ENCODE measurements around the gene SPATA6L. TPM values are rescaled to one million over a fixed set of nuclear protein-coding genes. Genes with fewer than 3 reads are reported as not detected.

Gene SPATA6L
- total RNA-seq, 1 experiment from 2014 or later: 2.4 TPM

DNA sequence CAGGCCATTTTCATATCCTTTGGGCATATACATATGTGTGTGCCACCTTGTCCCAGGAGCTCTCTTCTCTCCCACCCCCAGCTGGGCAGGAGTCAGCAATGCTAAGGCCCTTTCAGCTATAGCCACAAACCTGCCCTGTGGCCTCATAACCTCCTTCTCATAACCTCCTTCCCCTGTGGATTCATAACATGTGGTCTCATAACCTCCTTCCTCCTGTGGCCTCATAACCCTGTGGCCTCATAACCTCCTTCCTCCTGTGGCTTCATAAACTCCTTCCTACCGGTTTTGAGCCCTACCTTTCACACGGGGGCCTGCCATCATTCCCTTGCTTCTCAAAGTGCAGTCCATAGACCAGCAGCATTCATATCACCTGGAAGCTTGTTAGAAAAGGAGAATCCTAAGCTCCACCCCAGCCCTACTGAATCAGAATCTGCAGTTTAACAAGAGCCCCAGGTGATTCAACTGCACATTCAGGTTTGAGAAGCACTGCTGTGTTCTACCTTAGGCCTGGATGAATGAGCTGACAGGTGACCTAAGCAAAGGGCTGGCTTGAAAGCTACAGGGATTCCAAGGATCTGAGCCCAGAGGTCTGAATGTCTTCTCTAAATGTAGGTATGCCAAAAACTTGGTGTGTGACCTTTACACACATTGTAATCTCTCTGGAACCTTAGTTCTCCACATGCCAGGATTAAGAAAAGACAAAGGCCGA, 46.1 kb downstream of the SPATA6L start:
- no peaks in the 10 kb centered on the region for H3K27me3 ChIP-seq (replicated peaks; ENCODE audit: control insufficient read depth, insufficient read depth, low read length)
- Mint-ChIP-seq H3K9me3 (ENCODE audit: unreplicated experiment) (no peaks in the 10 kb centered on the region), H3K27ac (ENCODE audit: unreplicated experiment) (peak overlapping the region; percentile 14), H3K4me1 (ENCODE audit: low read depth, unreplicated experiment) (peaks cover 7% of the 10 kb centered on the region), H3K27me3 (ENCODE audit: insufficient read depth, unreplicated experiment) (no peaks in the 10 kb centered on the region), H3K4me3 (ENCODE audit: unreplicated experiment) (no peak overlapping the region), H3K36me3 (ENCODE audit: insufficient read depth, unreplicated experiment) (no peaks in the 10 kb centered on the region)
- H3K4me3 ChIP-seq (ENCODE audit: low read depth, low read length): no peak overlapping the region
- H3K4me1 ChIP-seq: no peaks in the 10 kb centered on the region; the same call in 1 of the 2 replicates
- H3K36me3 ChIP-seq (ENCODE audit: control insufficient read depth, insufficient read depth, low read length): no peaks in the 10 kb centered on the region
- no TSS peak for BruUV-seq (replicated peaks)
- ChIA-PET POLR2A (no interaction called here), CTCF (no interaction called here)
- H3K9me3 ChIP-seq: no peaks in the 10 kb centered on the region
- TF ChIP-seq CTCF (IDR thresholded peaks at IDR 0.05; ENCODE audit: insufficient read depth in 1 of 2, low read depth in 1 of 2, low read length in 1 of 2, severe bottlenecking in 1 of 2, unreplicated experiment in 1 of 2): no peak
- peak in 1 of 2 experiments; percentile 9 for DNase-seq
- intact Hi-C loops (cut with micrococcal nuclease; ENCODE audit: unreplicated experiment): no loop called here

DNA sequence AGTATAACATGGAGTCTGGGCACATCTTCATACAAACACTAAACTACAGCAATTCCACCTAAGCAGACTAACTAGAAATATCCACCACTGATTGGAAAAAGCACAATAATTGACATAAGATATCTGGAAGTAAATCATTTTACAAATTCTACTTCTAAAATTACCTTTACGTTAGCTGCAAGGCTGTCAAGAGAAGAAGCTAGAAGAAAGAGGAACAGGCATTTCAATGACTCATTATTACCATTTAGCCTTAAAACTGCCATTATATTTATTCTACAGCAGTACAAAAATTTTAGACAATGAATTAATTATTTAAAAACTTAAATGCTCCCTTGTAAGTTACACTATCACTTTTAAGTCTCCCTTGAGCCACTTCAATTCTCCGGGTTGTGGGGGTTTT, 47.6 kb downstream of the SPATA6L start:
- Mint-ChIP-seq H3K9me3 (ENCODE audit: unreplicated experiment) (no peaks in the 10 kb centered on the region), H3K27ac (ENCODE audit: unreplicated experiment) (no peak overlapping the region), H3K27me3 (ENCODE audit: insufficient read depth, unreplicated experiment) (no peaks in the 10 kb centered on the region), H3K4me1 (ENCODE audit: low read depth, unreplicated experiment) (peaks cover 13% of the 10 kb centered on the region), H3K36me3 (ENCODE audit: insufficient read depth, unreplicated experiment) (no peaks in the 10 kb centered on the region), H3K4me3 (ENCODE audit: unreplicated experiment) (no peak overlapping the region)
- no peak for TF ChIP-seq CTCF (IDR thresholded peaks at IDR 0.05; ENCODE audit: insufficient read depth in 1 of 2, low read depth in 1 of 2, low read length in 1 of 2, severe bottlenecking in 1 of 2, unreplicated experiment in 1 of 2)
- POLR2A ChIA-PET: no interaction called here
- H3K9me3 ChIP-seq: no peaks in the 10 kb centered on the region
- no peaks in the 10 kb centered on the region for H3K27me3 ChIP-seq (replicated peaks; ENCODE audit: control insufficient read depth, insufficient read depth, low read length)
- H3K36me3 ChIP-seq (ENCODE audit: control insufficient read depth, insufficient read depth, low read length): no peaks in the 10 kb centered on the region
- no peaks in the 10 kb centered on the region; the same call in 1 of the 2 replicates for H3K4me1 ChIP-seq
- intact Hi-C loops (cut with micrococcal nuclease; ENCODE audit: unreplicated experiment): no loop called here
- CTCF ChIA-PET: no interaction called here
- no peak for DNase-seq
- BruUV-seq (replicated peaks): no TSS peak
- H3K4me3 ChIP-seq (ENCODE audit: low read depth, low read length): no peak overlapping the region

DNA sequence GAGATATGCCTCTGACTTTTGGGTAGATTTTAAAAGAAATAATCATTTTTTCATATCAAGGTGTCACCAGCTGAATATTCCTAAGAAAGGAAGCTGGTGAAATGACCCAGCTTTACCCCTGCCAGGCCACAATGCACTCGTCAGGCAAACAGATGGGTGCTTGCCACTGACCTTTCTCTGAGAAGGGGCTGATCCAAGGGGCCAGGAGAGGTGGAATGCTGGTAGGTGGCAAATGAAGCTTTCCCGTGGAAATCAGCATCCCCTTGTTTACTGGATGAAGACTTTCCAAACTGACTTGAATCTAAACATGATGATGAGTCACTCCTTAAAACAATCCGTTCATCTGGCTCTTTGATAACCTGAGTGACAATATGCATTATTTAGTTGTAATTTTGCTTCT, 48.5 kb downstream of the SPATA6L start:
- intact Hi-C loops (cut with micrococcal nuclease; ENCODE audit: unreplicated experiment): no loop called here
- H3K4me1 Mint-ChIP-seq (ENCODE audit: low read depth, unreplicated experiment): peaks cover 13% of the 10 kb centered on the region
- H3K27ac Mint-ChIP-seq (ENCODE audit: unreplicated experiment): no peak overlapping the region
- TF ChIP-seq CTCF (IDR thresholded peaks at IDR 0.05; ENCODE audit: insufficient read depth in 1 of 2, low read depth in 1 of 2, low read length in 1 of 2, severe bottlenecking in 1 of 2, unreplicated experiment in 1 of 2): no peak
- ChIA-PET POLR2A (no interaction called here), CTCF (no interaction called here)
- BruUV-seq (replicated peaks): no TSS peak
- Histone ChIP-seq H3K27me3 (replicated peaks; ENCODE audit: control insufficient read depth, insufficient read depth, low read length) (no peaks in the 10 kb centered on the region), H3K4me1 (no peaks in the 10 kb centered on the region; the same call in 1 of the 2 replicates), H3K9me3 (no peaks in the 10 kb centered on the region), H3K36me3 (ENCODE audit: control insufficient read depth, insufficient read depth, low read length) (no peaks in the 10 kb centered on the region), H3K4me3 (ENCODE audit: low read depth, low read length) (no peak overlapping the region)
- H3K36me3 Mint-ChIP-seq (ENCODE audit: insufficient read depth, unreplicated experiment): no peaks in the 10 kb centered on the region
- no peak overlapping the region for H3K4me3 Mint-ChIP-seq (ENCODE audit: unreplicated experiment)
- no peak for DNase-seq
- H3K9me3 Mint-ChIP-seq (ENCODE audit: unreplicated experiment): no peaks in the 10 kb centered on the region
- H3K27me3 Mint-ChIP-seq (ENCODE audit: insufficient read depth, unreplicated experiment): no peaks in the 10 kb centered on the region

Measured in Caco-2 (cell line).